ENCODE measurements around the gene CMIP.

CMIP gene

GRCh38 chr16:81496742-81497141, 52.1 kb downstream of the CMIP start:
- DNase-seq: no peak

- DNase-seq: no peak
These were observed 53.1 kb downstream of the CMIP start for GRCh38 chr16:81497690-81498089.

GRCh38 chr16:81498351-81498750, 53.7 kb downstream of the CMIP start:
- DNase-seq: no peak

- DNase-seq: no peak
These were observed 55.2 kb downstream of the CMIP start for GRCh38 chr16:81499576-81500380.

- no peak for DNase-seq
These were observed 56.4 kb downstream of the CMIP start for GRCh38 chr16:81500833-81501521.

- DNase-seq: no peak
These were observed 57.9 kb downstream of the CMIP start for GRCh38 chr16:81502396-81503070.

- no peak for DNase-seq
These were observed 60.5 kb downstream of the CMIP start for GRCh38 chr16:81505011-81505661.

- no peak for DNase-seq
These were observed 64.8 kb downstream of the CMIP start for GRCh38 chr16:81509404-81509803.

GRCh38 chr16:81510016-81510415, 65.4 kb downstream of the CMIP start:
- DNase-seq: no peak

- DNase-seq: no peak
These were observed 66.8 kb downstream of the CMIP start for GRCh38 chr16:81511371-81511770.

GRCh38 chr16:81513204-81514040, 68.8 kb downstream of the CMIP start:
- DNase-seq: no peak

- DNase-seq: no peak
These were observed 69.5 kb downstream of the CMIP start for GRCh38 chr16:81514041-81514559.

GRCh38 chr16:81514568-81515258, 70.1 kb downstream of the CMIP start:
- no peak for DNase-seq

GRCh38 chr16:81515281-81515680, 70.7 kb downstream of the CMIP start:
- no peak for DNase-seq

GRCh38 chr16:81515721-81516120, 71.1 kb downstream of the CMIP start:
- no peak for DNase-seq

- DNase-seq: no peak
These were observed 72.0 kb downstream of the CMIP start for GRCh38 chr16:81516478-81517149.

GRCh38 chr16:81517150-81517499, 72.5 kb downstream of the CMIP start:
- no peak for DNase-seq

- no peak for DNase-seq
These were observed 73.2 kb downstream of the CMIP start for GRCh38 chr16:81517629-81518438.

- DNase-seq: no peak
These were observed 73.8 kb downstream of the CMIP start for GRCh38 chr16:81518439-81518757.
